BJ (cell line): ENCODE data around the gene SGSM1. TPM values are rescaled to one million over a fixed set of nuclear protein-coding genes. Genes with fewer than 3 reads are reported as not detected.

Experiments used
- CTCF ChIA-PET: fragments of 350-600 bp; formaldehyde crosslinking; extraction: SDS; loops from one replicate; lab custom pipeline; 2021; ENCODE audit warnings: antibody characterized with exemption, inconsistent platforms; lab: Yijun Ruan, JAX
- POLR2A ChIA-PET: fragments of 300-600 bp; sonication (Branson Sonifier 250); formaldehyde crosslinking; extraction: SDS; loops from one replicate; lab custom pipeline; 2021; ENCODE audit warnings: antibody characterized with exemption; lab: Charles Lee
- DNase-seq: peaks from one replicate; pipeline ENCODE4 v3.0.0-alpha.2; 2011; ENCODE audit warnings: low read depth
- H3K27me3 ChIP-seq: 2 replicates; pipeline ENCODE4 v1.6.0; 2011; ENCODE audit warnings: low read length; ENCODE audit not compliant: control insufficient read depth, insufficient read depth
- H3K36me3 ChIP-seq: 2 replicates; pipeline ENCODE4 v1.5.1; 2011; ENCODE audit warnings: low read length; ENCODE audit not compliant: control insufficient read depth, insufficient read depth
- H3K4me3 ChIP-seq: 2 replicates; pipeline ENCODE4 v1.5.1; 2011; ENCODE audit warnings: low read depth, mild to moderate bottlenecking, control low read depth, low read length
- CTCF ChIP-seq: IDR thresholded peaks from 2 replicates; pipeline ENCODE4 v1.5.1; 2011; ENCODE audit warnings: low read depth, mild to moderate bottlenecking, control low read depth, inconsistent platforms, low read length, moderate library complexity; ENCODE audit not compliant: insufficient read depth
- polyA plus RNA-seq: library from polyadenylated mRNA; depleted of rRNA; stranded (reverse); fragments of >200 nt; gene quantifications from 2 replicates; pipeline ENCODE4 v1.2.3, GENCODE V29; 2011

SGSM1 gene
- polyA plus RNA-seq, 1 experiment: not detected

DNA sequence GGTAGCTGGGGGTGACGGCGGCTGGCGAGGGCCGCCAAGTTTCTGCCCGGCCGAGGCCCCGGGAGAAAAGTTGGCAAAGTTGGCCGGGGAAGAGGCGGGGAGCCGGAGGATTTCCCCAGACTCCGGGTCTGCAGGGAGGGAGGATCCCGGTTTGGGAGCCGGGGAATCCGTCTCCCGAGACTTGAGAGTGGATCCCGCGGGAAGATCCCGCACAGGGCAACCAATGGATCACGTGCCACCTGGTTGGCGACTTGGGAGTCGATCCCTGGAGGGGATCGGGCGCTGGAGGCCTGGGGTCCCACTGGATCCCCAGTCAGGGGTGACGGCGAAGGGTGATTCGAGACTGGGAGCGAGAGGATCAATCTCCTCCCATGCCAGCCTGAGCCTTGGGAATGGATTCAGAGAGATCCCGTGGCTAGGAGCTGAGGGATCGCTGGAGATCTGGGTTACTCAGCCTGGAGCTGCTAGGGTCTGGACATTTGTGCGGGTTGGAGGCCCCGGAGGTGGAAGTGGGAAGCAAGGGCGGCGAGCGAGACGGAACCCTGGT, 146.9 kb downstream of the SGSM1 start:
- no peak for TF ChIP-seq CTCF
- POLR2A ChIA-PET: no interaction called here

GRCh38 chr22:24953384-24954113, 147.5 kb downstream of the SGSM1 start:
- Histone ChIP-seq H3K4me3 (peak overlapping the region; percentile 68), H3K36me3 (no peaks in the 10 kb centered on the region), H3K27me3 (peaks cover 11% of the 10 kb centered on the region)
- ChIA-PET CTCF (interaction anchor here (0.7 to 4.3 kb wide), 4 partner anchors 14 to 96 kb away, joined by 3 to 33 read pairs (median 3); no protein-coding TSS in a partner anchor), POLR2A (no interaction called here)
- DNase-seq: no peak
- no peak for TF ChIP-seq CTCF

More for the DNA sequence above, 146.9 kb downstream of the SGSM1 start:
- H3K36me3 ChIP-seq: no peaks in the 10 kb centered on the region
- CTCF ChIA-PET: interaction anchor here (4.3 kb wide), 1 partner anchor 96 kb away, joined by 33 read pairs; no protein-coding TSS in a partner anchor
- DNase-seq: no peak
- H3K4me3 ChIP-seq: peak overlapping the region; percentile 68
- peaks cover 11% of the 10 kb centered on the region for H3K27me3 ChIP-seq

DNA sequence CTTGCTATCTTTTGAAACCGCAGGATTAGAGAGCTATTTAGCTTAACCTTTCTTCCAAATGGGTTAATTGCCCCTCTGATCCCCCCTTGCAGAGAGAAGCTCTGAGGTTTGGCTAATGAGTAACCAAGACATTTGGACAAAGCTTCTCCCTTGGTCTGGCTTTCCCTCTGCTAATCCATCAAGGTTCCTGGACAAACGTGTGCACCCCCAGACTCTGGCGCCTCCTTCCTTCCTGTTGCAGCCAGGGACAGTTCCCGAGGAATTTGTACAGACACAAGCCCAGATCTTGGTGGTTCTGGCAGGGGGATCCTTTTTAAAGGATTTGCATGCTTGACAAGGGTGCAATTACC, 148.1 kb downstream of the SGSM1 start:
- CTCF ChIA-PET: interaction anchor here (0.7 to 1.2 kb wide), 3 partner anchors 15 to 72 kb away, joined by 3 read pairs; no protein-coding TSS in a partner anchor
- POLR2A ChIA-PET: no interaction called here
- TF ChIP-seq CTCF: no peak

GRCh38 chr22:24954856-24955255, 148.8 kb downstream of the SGSM1 start:
- H3K27me3 ChIP-seq: peaks cover 11% of the 10 kb centered on the region
- CTCF ChIA-PET: interaction anchor here (1.2 kb wide), 1 partner anchor 16 kb away, joined by 3 read pairs; no protein-coding TSS in a partner anchor
- no peak for TF ChIP-seq CTCF
- no peaks in the 10 kb centered on the region for H3K36me3 ChIP-seq
- no peak for DNase-seq
- POLR2A ChIA-PET: no interaction called here
- no peak overlapping the region for H3K4me3 ChIP-seq

More for the DNA sequence above, 148.1 kb downstream of the SGSM1 start:
- DNase-seq: no peak
- H3K4me3 ChIP-seq: no peak overlapping the region
- H3K27me3 ChIP-seq: peaks cover 11% of the 10 kb centered on the region
- H3K36me3 ChIP-seq: no peaks in the 10 kb centered on the region

DNA sequence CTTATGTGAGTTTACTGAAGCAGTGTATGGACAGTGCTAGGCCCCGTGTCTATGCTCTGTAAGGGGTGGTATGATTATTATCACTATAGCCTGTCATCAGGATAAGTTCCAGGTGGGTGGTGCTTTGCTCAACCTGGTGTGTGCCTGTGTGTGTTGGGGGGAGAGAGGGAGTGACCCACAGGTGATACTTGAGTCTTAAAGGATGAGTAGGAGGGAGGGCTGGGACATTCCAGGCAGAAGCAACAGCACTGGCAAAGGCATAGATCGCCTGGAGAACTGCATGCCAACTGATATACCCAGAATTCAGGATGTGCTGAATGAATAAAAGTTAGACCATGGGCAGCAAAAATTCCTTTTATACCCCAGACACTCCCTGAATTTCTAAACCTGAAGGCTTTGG, 151.0 kb downstream of the SGSM1 start:
- H3K4me3 ChIP-seq: no peak overlapping the region
- ChIA-PET POLR2A (no interaction called here), CTCF (no interaction called here)
- TF ChIP-seq CTCF: no peak
- no peak for DNase-seq
- H3K27me3 ChIP-seq: peaks cover 11% of the 10 kb centered on the region
- H3K36me3 ChIP-seq: no peaks in the 10 kb centered on the region
